CD4-positive, alpha-beta memory T cell (primary cell): Measurements from ENCODE around the gene VRK2. TPM values are rescaled to one million over a fixed set of nuclear protein-coding genes. Genes with fewer than 3 reads are reported as not detected.
"Not testable (repeated sequence)": the region's sequence is repeated elsewhere in the genome, so short reads cannot be mapped to it uniquely, and the experiment has no call there.

Source experiments
- CTCF ChIA-PET: fragments of 350-600 bp; sonication (Branson Sonifier 250); formaldehyde crosslinking; loops from one replicate; lab custom pipeline; 2021; ENCODE audit warnings: inconsistent platforms; ENCODE audit not compliant: partially characterized antibody; lab: Charles Lee
- POLR2A ChIA-PET: fragments of 350-600 bp; sonication (Branson Sonifier 250); formaldehyde crosslinking; loops from one replicate; lab custom pipeline; 2021; ENCODE audit not compliant: partially characterized antibody; lab: Charles Lee
- DNase-seq, 5 donors: peaks; one replicate each; pipeline versions ENCODE4 v3.0.0 to v3.0.0-alpha.2; 2020 to 2022; ENCODE audit warnings: mixed read lengths in 1 of 5
- H3K27ac ChIP-seq: one replicate; pipeline ENCODE4 v1.7.0; 2013; ENCODE audit warnings: low read depth, low read length
- H3K27me3 ChIP-seq: 2 replicates; pipeline ENCODE4 v1.7.0; 2013; ENCODE audit warnings: mild to moderate bottlenecking, low read length, moderate library complexity; ENCODE audit not compliant: insufficient read depth
- H3K36me3 ChIP-seq: 2 replicates; pipeline ENCODE4 v1.7.0; 2013; ENCODE audit warnings: mild to moderate bottlenecking, low read length, moderate library complexity; ENCODE audit not compliant: insufficient read depth
- H3K4me1 ChIP-seq: 2 replicates; pipeline ENCODE4 v1.7.0; 2013; ENCODE audit warnings: mild to moderate bottlenecking, low read length, moderate library complexity; ENCODE audit not compliant: insufficient read depth
- H3K4me3 ChIP-seq, 2 donors: one replicate each; pipeline ENCODE4 v1.7.0; 2013; ENCODE audit warnings: low read length in 2 of 2, mild to moderate bottlenecking in 1 of 2
- H3K9me3 ChIP-seq, 2 donors: one replicate each; pipeline ENCODE4 v1.7.0; 2013; ENCODE audit warnings: low read length in 2 of 2, control low read depth in 1 of 2; ENCODE audit not compliant: control insufficient read depth in 1 of 2
- H3K27ac Mint-ChIP-seq, 7 donors: one replicate each; pipeline ENCODE4 v1.8.0; 2020 to 2021; ENCODE audit warnings: mixed read lengths in 7 of 7, mild to moderate bottlenecking in 6 of 7, inconsistent platforms in 3 of 7, moderate library complexity in 3 of 7
- H3K27me3 Mint-ChIP-seq, 2 donors: one replicate each; pipeline ENCODE4 v1.8.0; 2020 to 2021; ENCODE audit warnings: mixed read lengths in 2 of 2
- H3K36me3 Mint-ChIP-seq, 2 donors: one replicate each; pipeline ENCODE4 v1.8.0; 2020 to 2021; ENCODE audit warnings: mixed read lengths in 2 of 2, inconsistent platforms in 1 of 2, mild to moderate bottlenecking in 1 of 2
- H3K4me1 Mint-ChIP-seq, 4 donors: one replicate each; pipeline ENCODE4 v1.8.0; 2020 to 2021; ENCODE audit warnings: mixed read lengths in 4 of 4, mild to moderate bottlenecking in 1 of 4
- H3K4me3 Mint-ChIP-seq, 8 donors: one replicate each; pipeline ENCODE4 v1.8.0; 2020 to 2021; ENCODE audit warnings: mixed read lengths in 8 of 8, mild to moderate bottlenecking in 7 of 8, moderate library complexity in 6 of 8, inconsistent platforms in 3 of 8
- H3K9me3 Mint-ChIP-seq, 8 donors: one replicate each; pipeline ENCODE4 v1.8.0; 2020 to 2021; ENCODE audit warnings: mixed read lengths in 8 of 8, mild to moderate bottlenecking in 5 of 8, inconsistent platforms in 3 of 8, moderate library complexity in 1 of 8
- intact Hi-C: fragments of 100-400 bp; cut with micrococcal nuclease; formaldehyde crosslinking; loops from one replicate; pipeline ENCODE4 v1.15.1; 2023
- polyA plus RNA-seq, 2 donors: library from polyadenylated mRNA; unstranded; fragments of 300-500 nt; fragmentation: Illumina TruSeq; gene quantifications; one replicate each; pipeline ENCODE4 v1.2.3, GENCODE V29; 2021
- total RNA-seq, 2 experiments: library from RNA; stranded (reverse); gene quantifications; one replicate each; pipeline ENCODE4 v1.2.3, GENCODE V29; 2021

Gene VRK2
- total and polyA plus RNA-seq, 4 experiments from 2014 or later, result 15.5 to 21.4 (median 18.7) TPM

- no peak overlapping the region for H3K27ac ChIP-seq
- no peak overlapping the region for H3K4me3 ChIP-seq
- Mint-ChIP-seq H3K27me3 (no peaks in the 10 kb centered on the region), H3K4me1 (peaks cover 0 to 1% (median 0%) of the 10 kb centered on the region in 4 donors), H3K27ac (no peak overlapping the region), H3K9me3 (peaks cover 0 to 7% (median 0%) of the 10 kb centered on the region in 8 donors), H3K4me3 (no peak overlapping the region), H3K36me3 (peaks cover 59 to 74% of the 10 kb centered on the region in 2 donors)
- H3K27me3 ChIP-seq, result no peaks in the 10 kb centered on the region
- ChIA-PET CTCF (no interaction called here), POLR2A (no interaction called here)
- intact Hi-C loops, result no loop called here
- no peak for DNase-seq
- H3K4me1 ChIP-seq, result no peaks in the 10 kb centered on the region
- no peaks in the 10 kb centered on the region for H3K36me3 ChIP-seq
- H3K9me3 ChIP-seq, result no peaks in the 10 kb centered on the region
These were observed 110.2 kb downstream of the VRK2 start for GRCh38 chr2:58156780-58157179.

- Histone ChIP-seq H3K4me3 (no peak overlapping the region), H3K4me1 (no peaks in the 10 kb centered on the region), H3K36me3 (no peaks in the 10 kb centered on the region), H3K9me3 (no peaks in the 10 kb centered on the region), H3K27ac (no peak overlapping the region), H3K27me3 (no peaks in the 10 kb centered on the region)
- Mint-ChIP-seq H3K4me3 (no peak overlapping the region), H3K9me3 (peaks cover 0 to 7% (median 0%) of the 10 kb centered on the region in 8 donors), H3K27ac (no peak overlapping the region), H3K4me1 (peaks cover 0 to 1% (median 0%) of the 10 kb centered on the region in 4 donors), H3K36me3 (peaks cover 61 to 71% of the 10 kb centered on the region in 2 donors), H3K27me3 (no peaks in the 10 kb centered on the region)
- ChIA-PET POLR2A (no interaction called here), CTCF (no interaction called here)
- no peak for DNase-seq
- intact Hi-C loops, result no loop called here
These were observed 111.1 kb downstream of the VRK2 start for GRCh38 chr2:58157754-58158153.

- peaks cover 0 to 1% (median 0%) of the 10 kb centered on the region in 4 donors for H3K4me1 Mint-ChIP-seq
- no peak overlapping the region for H3K4me3 Mint-ChIP-seq
- peaks cover 0 to 7% (median 0%) of the 10 kb centered on the region in 8 donors for H3K9me3 Mint-ChIP-seq
- no peak for DNase-seq
- H3K27me3 Mint-ChIP-seq, result no peaks in the 10 kb centered on the region
- intact Hi-C loops, result no loop called here
- no peak overlapping the region for H3K27ac Mint-ChIP-seq
- H3K36me3 Mint-ChIP-seq, result peaks cover 61 to 64% of the 10 kb centered on the region in 2 donors
- Histone ChIP-seq H3K36me3 (no peaks in the 10 kb centered on the region), H3K4me3 (no peak overlapping the region), H3K9me3 (no peaks in the 10 kb centered on the region), H3K27ac (no peak overlapping the region), H3K4me1 (no peaks in the 10 kb centered on the region), H3K27me3 (no peaks in the 10 kb centered on the region)
- ChIA-PET POLR2A (no interaction called here), CTCF (no interaction called here)
These were observed 111.9 kb downstream of the VRK2 start for GRCh38 chr2:58158481-58158880.

- no peaks in the 10 kb centered on the region for H3K4me1 Mint-ChIP-seq
- POLR2A ChIA-PET, result no interaction called here
- Histone ChIP-seq H3K4me1 (no peaks in the 10 kb centered on the region), H3K27me3 (no peaks in the 10 kb centered on the region), H3K4me3 (no peak overlapping the region), H3K27ac (no peak overlapping the region), H3K9me3 (no peaks in the 10 kb centered on the region), H3K36me3 (no peaks in the 10 kb centered on the region)
- H3K9me3 Mint-ChIP-seq, result peaks cover 0 to under 1% (median 0%) of the 10 kb centered on the region in 8 donors
- intact Hi-C loops, result no loop called here
- CTCF ChIA-PET, result no interaction called here
- no peak overlapping the region for H3K4me3 Mint-ChIP-seq
- peaks cover 23 to 31% of the 10 kb centered on the region in 2 donors for H3K36me3 Mint-ChIP-seq
- no peak for DNase-seq
- no peak overlapping the region for H3K27ac Mint-ChIP-seq
- H3K27me3 Mint-ChIP-seq, result no peaks in the 10 kb centered on the region
These were observed 117.3 kb downstream of the VRK2 start for GRCh38 chr2:58163913-58164312.

DNA sequence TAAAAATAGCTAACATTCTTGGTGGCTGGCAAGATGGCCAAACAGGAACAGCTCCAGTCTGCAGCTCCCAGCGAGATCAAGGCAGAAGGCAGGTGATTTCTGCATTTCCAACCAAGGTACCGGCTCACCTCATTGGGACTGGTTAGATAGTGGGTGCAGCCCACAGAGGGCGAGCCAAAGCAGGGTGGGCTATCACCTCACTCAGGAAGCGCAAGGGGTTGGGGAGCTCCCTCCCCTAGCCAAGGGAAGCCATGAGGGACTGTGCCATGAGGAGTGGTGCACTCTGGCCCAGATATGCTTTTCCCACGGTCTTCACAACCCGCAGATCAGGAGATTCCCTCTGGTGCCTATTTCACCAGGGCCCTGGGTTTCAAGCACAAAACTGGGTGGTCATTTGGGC lies 121.5 kb downstream of the VRK2 start:
- H3K4me3 ChIP-seq, CTCF ChIA-PET, H3K4me3 Mint-ChIP-seq, intact Hi-C loops, H3K4me1 Mint-ChIP-seq, DNase-seq, H3K27ac Mint-ChIP-seq, H3K27me3 ChIP-seq, POLR2A ChIA-PET, H3K36me3 ChIP-seq, H3K27ac ChIP-seq, H3K4me1 ChIP-seq, H3K27me3 Mint-ChIP-seq, H3K9me3 ChIP-seq: not testable (repeated sequence)
- peaks cover 20 to 27% of the 10 kb centered on the region in 2 donors for H3K36me3 Mint-ChIP-seq
- H3K9me3 Mint-ChIP-seq, result peaks cover 0 to 32% (median 22%) of the 10 kb centered on the region in 8 donors

GRCh38 chr2:58169845-58170244 lies 123.2 kb downstream of the VRK2 start:
- H3K27me3 Mint-ChIP-seq, H3K27ac Mint-ChIP-seq, H3K27me3 ChIP-seq, H3K27ac ChIP-seq, intact Hi-C loops, H3K4me1 Mint-ChIP-seq, H3K36me3 ChIP-seq, DNase-seq, H3K4me3 ChIP-seq, H3K9me3 ChIP-seq, POLR2A ChIA-PET, H3K4me1 ChIP-seq, H3K4me3 Mint-ChIP-seq: not testable (repeated sequence)
- CTCF ChIA-PET, result interaction anchor here (0.7 kb wide), 1 partner anchor 44 kb away, joined by 4 read pairs; no protein-coding TSS in a partner anchor
- peaks cover 27 to 41% of the 10 kb centered on the region in 2 donors for H3K36me3 Mint-ChIP-seq
- peaks cover 4 to 43% (median 26%) of the 10 kb centered on the region in 8 donors for H3K9me3 Mint-ChIP-seq

GRCh38 chr2:58170334-58170933 lies 123.8 kb downstream of the VRK2 start:
- peaks cover 27 to 42% of the 10 kb centered on the region in 2 donors for H3K36me3 Mint-ChIP-seq
- H3K27ac Mint-ChIP-seq, intact Hi-C loops, H3K4me1 Mint-ChIP-seq, H3K27me3 ChIP-seq, H3K36me3 ChIP-seq, H3K4me3 ChIP-seq, H3K27ac ChIP-seq, DNase-seq, H3K9me3 ChIP-seq, POLR2A ChIA-PET, H3K4me1 ChIP-seq, H3K4me3 Mint-ChIP-seq, H3K27me3 Mint-ChIP-seq: not testable (repeated sequence)
- H3K9me3 Mint-ChIP-seq, result peaks cover 4 to 43% (median 26%) of the 10 kb centered on the region in 8 donors
- CTCF ChIA-PET, result interaction anchor here (0.7 kb wide), 1 partner anchor 44 kb away, joined by 4 read pairs; no protein-coding TSS in a partner anchor
